H1 (cell line): Measurements from ENCODE around the gene BICDL1. TPM values are rescaled to one million over a fixed set of nuclear protein-coding genes. Genes with fewer than 3 reads are reported as not detected.

ENCODE experiments used
- CTCF ChIA-PET: fragments of 300-600 bp; sonication (Branson Sonifier 250); formaldehyde crosslinking; loops from one replicate; lab custom pipeline; 2021; ENCODE audit not compliant: partially characterized antibody; lab: Charles Lee
- POLR2A ChIA-PET: fragments of 300-600 bp; sonication (Branson Sonifier 250); formaldehyde crosslinking; loops from one replicate; lab custom pipeline; 2021; ENCODE audit warnings: inconsistent platforms; ENCODE audit not compliant: partially characterized antibody; lab: Charles Lee
- DNase-seq, 2 experiments: peaks; one replicate each; pipeline versions ENCODE4 v3.0.0 to v3.0.0-alpha.2; 2010 to 2022; ENCODE audit warnings: low spot score in 2 of 2, low read depth in 1 of 2, mixed read lengths in 1 of 2
- FAIRE-seq: peaks from 2 replicates; lab custom pipeline; 2011; peaks lifted over from hg19 to GRCh38; lab: Jason Lieb, UNC
- H2AFZ ChIP-seq: 2 replicates; pipeline ENCODE4 v1.8.1; 2012; ENCODE audit warnings: low read length, inconsistent platforms
- H2AK5ac ChIP-seq: 2 replicates; pipeline ENCODE4 v1.6.1; 2013; ENCODE audit warnings: low read depth, low read length
- H2BK120ac ChIP-seq: replicated peaks from 2 replicates; pipeline ENCODE3; 2013; ENCODE audit warnings: low read depth, low read length, inconsistent platforms
- H2BK12ac ChIP-seq: 2 replicates; pipeline ENCODE4 v1.6.1; 2013; ENCODE audit warnings: low read depth, low read length
- H2BK15ac ChIP-seq: 2 replicates; pipeline ENCODE4 v1.6.1; 2013; ENCODE audit warnings: low read length
- H2BK20ac ChIP-seq: 2 replicates; pipeline ENCODE4 v1.6.1; 2013; ENCODE audit warnings: low read length
- H2BK5ac ChIP-seq: 2 replicates; pipeline ENCODE4 v1.6.1; 2013; ENCODE audit warnings: low read depth, low read length
- H3K14ac ChIP-seq: 2 replicates; pipeline ENCODE4 v1.6.1; 2013; ENCODE audit warnings: inconsistent platforms; ENCODE audit not compliant: insufficient read length
- H3K18ac ChIP-seq: 2 replicates; pipeline ENCODE4 v1.6.1; 2013; ENCODE audit warnings: low read length; ENCODE audit errors: extremely low read depth
- H3K23ac ChIP-seq: 2 replicates; pipeline ENCODE4 v1.6.1; 2013; ENCODE audit warnings: inconsistent platforms; ENCODE audit not compliant: insufficient read length
- H3K23me2 ChIP-seq: 2 replicates; pipeline ENCODE4 v1.6.1; 2013; ENCODE audit warnings: low read depth, low read length
- H3K27ac ChIP-seq: 2 replicates; pipeline ENCODE4 v1.6.1; 2011; ENCODE audit warnings: low read depth, low read length, inconsistent platforms
- H3K27me3 ChIP-seq, 4 experiments: replicated peaks in 1 of 4; 1 replicate in 1 of 4; 2 replicates in 3 of 4; pipeline versions ENCODE4 v1.6.1 to v1.8.1; 2011 to 2013; ENCODE audit warnings: low read length in 3 of 4, mild to moderate bottlenecking in 3 of 4, inconsistent platforms in 2 of 4, mixed read lengths in 2 of 4, moderate library complexity in 1 of 4; ENCODE audit not compliant: control insufficient read depth in 3 of 4, insufficient read depth in 3 of 4; ENCODE audit errors: extremely low read depth in 1 of 4
- H3K36me3 ChIP-seq, 4 experiments: 2 replicates each; pipeline versions ENCODE4 v1.6.1 to v1.8.1; 2011 to 2013; ENCODE audit warnings: mild to moderate bottlenecking in 4 of 4, low read length in 3 of 4, moderate library complexity in 2 of 4, control low read depth in 1 of 4, inconsistent platforms in 1 of 4; ENCODE audit not compliant: insufficient read depth in 4 of 4, control insufficient read depth in 2 of 4
- H3K4ac ChIP-seq: replicated peaks from 2 replicates; pipeline ENCODE3; 2013; ENCODE audit warnings: low read length, low read depth, mixed read lengths, inconsistent platforms; ENCODE audit not compliant: insufficient read length
- H3K4me1 ChIP-seq, 4 experiments: replicated peaks in 1 of 4; 1 replicate in 1 of 4; 2 replicates in 3 of 4; pipeline versions ENCODE4 v1.6.1 to v1.8.1; 2011 to 2013; ENCODE audit warnings: low read length in 3 of 4, inconsistent platforms in 2 of 4, mixed read lengths in 1 of 4; ENCODE audit not compliant: insufficient read depth in 4 of 4, control insufficient read depth in 3 of 4
- H3K4me2 ChIP-seq, 2 experiments: 2 replicates each; pipeline versions ENCODE4 v1.6.1 to v1.8.1; 2011 to 2013; ENCODE audit warnings: low read depth in 2 of 2, low read length in 2 of 2, control low read depth in 1 of 2, inconsistent platforms in 1 of 2, mild to moderate bottlenecking in 1 of 2; ENCODE audit not compliant: insufficient read depth in 1 of 2
- H3K4me3 ChIP-seq, 4 experiments: fragments of 200-600, 300-600 bp in 1 of 4; sonication (generic), shearing (Covaris generic), sonication (Bioruptor Twin) in 1 of 4; 2 replicates each; pipeline versions ENCODE4 v1.5.1 to v1.8.1; 2011 to 2016; ENCODE audit warnings: low read length in 4 of 4, low read depth in 3 of 4, control low read depth in 2 of 4, inconsistent platforms in 2 of 4, mild to moderate bottlenecking in 2 of 4, mixed read lengths in 1 of 4, moderate library complexity in 1 of 4; ENCODE audit not compliant: insufficient read depth in 2 of 4; ENCODE audit errors: extremely low read depth in 1 of 4
- H3K56ac ChIP-seq: replicated peaks from 2 replicates; pipeline ENCODE3; 2013; ENCODE audit warnings: low read depth, mild to moderate bottlenecking, mixed read lengths, low read length, inconsistent platforms; ENCODE audit not compliant: insufficient read length
- H3K79me1 ChIP-seq: 2 replicates; pipeline ENCODE4 v1.6.1; 2013; ENCODE audit warnings: low read depth, low read length, control low read depth
- H3K79me2 ChIP-seq, 2 experiments: 2 replicates each; pipeline versions ENCODE4 v1.6.1 to v1.8.1; 2012 to 2013; ENCODE audit warnings: low read length in 2 of 2, mild to moderate bottlenecking in 2 of 2, inconsistent platforms in 1 of 2; ENCODE audit not compliant: insufficient read depth in 2 of 2, control insufficient read depth in 1 of 2
- H3K9ac ChIP-seq, 4 experiments: replicated peaks in 1 of 4; 1 replicate in 1 of 4; 2 replicates in 3 of 4; pipeline versions ENCODE4 v1.6.1 to v1.8.1; 2011 to 2013; ENCODE audit warnings: low read depth in 3 of 4, low read length in 3 of 4, control low read depth in 2 of 4, mild to moderate bottlenecking in 2 of 4, moderate library complexity in 2 of 4, inconsistent platforms in 1 of 4; ENCODE audit errors: extremely low read depth in 1 of 4
- H3K9me3 ChIP-seq, 2 experiments: 2 replicates each; pipeline versions ENCODE4 v1.6.1 to v1.8.1; 2012 to 2013; ENCODE audit warnings: mild to moderate bottlenecking in 2 of 2, moderate library complexity in 2 of 2, control low read depth in 1 of 2, inconsistent platforms in 1 of 2, low read depth in 1 of 2, low read length in 1 of 2, mixed read lengths in 1 of 2; ENCODE audit not compliant: insufficient read depth in 2 of 2
- H4K20me1 ChIP-seq, 2 experiments: replicated peaks in 1 of 2; 2 replicates each; pipeline versions ENCODE3 to v1.8.1; 2011 to 2013; ENCODE audit warnings: inconsistent platforms in 2 of 2, low read length in 2 of 2, mild to moderate bottlenecking in 1 of 2; ENCODE audit not compliant: insufficient read depth in 2 of 2, control insufficient read depth in 1 of 2
- H4K5ac ChIP-seq: 2 replicates; pipeline ENCODE4 v1.6.1; 2013; ENCODE audit warnings: low read length, low read depth, mixed read lengths, inconsistent platforms; ENCODE audit not compliant: insufficient read length
- H4K8ac ChIP-seq: 2 replicates; pipeline ENCODE4 v1.8.0; 2013; ENCODE audit warnings: mild to moderate bottlenecking, moderate library complexity, low read length, inconsistent platforms; ENCODE audit not compliant: insufficient read depth; ENCODE audit errors: extremely low read depth
- H4K91ac ChIP-seq: replicated peaks from 2 replicates; pipeline ENCODE3; 2013; ENCODE audit warnings: low read length, mixed read lengths, inconsistent platforms; ENCODE audit not compliant: insufficient read length
- CEBPB ChIP-seq: IDR thresholded peaks from 2 replicates; pipeline ENCODE4 v1.6.1; 2012; ENCODE audit warnings: low read depth, low read length
- KDM4A ChIP-seq: IDR thresholded peaks from one replicate; pipeline ENCODE4 v1.7.1; 2012; ENCODE audit warnings: low read depth, mild to moderate bottlenecking, moderate library complexity, low read length, inconsistent platforms; ENCODE audit not compliant: severe bottlenecking
- NRF1 ChIP-seq: IDR thresholded peaks from 2 replicates; pipeline ENCODE4 v1.6.1; 2011; ENCODE audit warnings: mild to moderate bottlenecking, low read depth, low read length, improper control_type of control experiment
- RNF2 ChIP-seq: fragments of 200-900, 300-1000 bp; sonication (generic); IDR thresholded peaks from 2 replicates; pipeline ENCODE4 v1.7.1; 2016; ENCODE audit warnings: borderline replicate concordance, low read depth, mild to moderate bottlenecking, antibody characterized with exemption, low read length; ENCODE audit not compliant: poor library complexity, severe bottlenecking; ENCODE audit errors: missing control alignments
- TAF7 ChIP-seq: optimal IDR thresholded peaks from 2 replicates; pipeline ENCODE3; 2011; ENCODE audit warnings: low read depth, mild to moderate bottlenecking, inconsistent platforms, low read length, moderate library complexity, borderline replicate concordance
- WGBS, 2 experiments: shearing (Covaris generic) in 1 of 2; methylation state at CpG; one replicate each; pipeline versions ENCODE4 v1.1.6 to v1.1.7; 2013 to 2015; ENCODE audit warnings: low lambda C conversion rate in 2 of 2, mixed read lengths in 2 of 2, inconsistent platforms in 1 of 2, low coverage in 1 of 2, missing lambda C conversion rate in 1 of 2; ENCODE audit not compliant: insufficient replicate concordance in 2 of 2, insufficient coverage in 1 of 2, insufficient read length in 1 of 2; ENCODE audit errors: extremely low coverage in 1 of 2, missing lambda C conversion rate in 1 of 2; 5-methylcytosine and 5-hydroxymethylcytosine counted together
- polyA plus RNA-seq, 7 experiments: library from polyadenylated mRNA; depleted of rRNA in 3 of 7; stranded (reverse) in 5 of 7; unstranded in 2 of 7; fragments of >200 nt in 5 of 7; fragments of 200-250 nt in 2 of 7; gene quantifications; 1 replicate in 5 of 7; 2 replicates in 1 of 7; 4 replicates in 1 of 7; pipeline versions ENCODE4 v1.2.1 to v1.2.3, GENCODE V29; 2011 to 2013; ENCODE audit warnings: missing spikeins in 2 of 7, mixed read lengths in 2 of 7
- total RNA-seq: library from RNA; stranded (reverse); fragmentation: NEBNext Ultra II Directional; extraction: Animal tissue kit (Norgen Biotek cat#: 25700); gene quantifications from 2 replicates; pipeline ENCODE4 v1.2.1, GENCODE V29; 2021
- TF ChIP-seq, protein P1 (sequence below): IDR thresholded peaks from 2 replicates; pipeline ENCODE4 v1.6.1; 2012; ENCODE audit warnings: inconsistent platforms
- TF ChIP-seq, protein P2 (sequence below): IDR thresholded peaks from 2 replicates; pipeline ENCODE4 v1.6.1; 2011; ENCODE audit warnings: low read length, improper control_type of control experiment
- TF ChIP-seq, protein P3 (sequence below), 3 experiments: IDR thresholded peaks; 1 replicate in 2 of 3; 2 replicates in 1 of 3; pipeline versions ENCODE4 v1.5.1 to v1.6.1; 2011; ENCODE audit warnings: low read length in 3 of 3, mild to moderate bottlenecking in 3 of 3, inconsistent platforms in 2 of 3, low read depth in 1 of 3, moderate library complexity in 1 of 3; ENCODE audit not compliant: insufficient read depth in 1 of 3; ENCODE audit errors: control extremely low read depth in 1 of 3

The BICDL1 gene
- total and polyA plus RNA-seq, 2 of the 8 experiments (the other 6 are each of a cell fraction or from before 2014, with no cell fraction given), result 17.2 to 25.9 TPM

DNA sequence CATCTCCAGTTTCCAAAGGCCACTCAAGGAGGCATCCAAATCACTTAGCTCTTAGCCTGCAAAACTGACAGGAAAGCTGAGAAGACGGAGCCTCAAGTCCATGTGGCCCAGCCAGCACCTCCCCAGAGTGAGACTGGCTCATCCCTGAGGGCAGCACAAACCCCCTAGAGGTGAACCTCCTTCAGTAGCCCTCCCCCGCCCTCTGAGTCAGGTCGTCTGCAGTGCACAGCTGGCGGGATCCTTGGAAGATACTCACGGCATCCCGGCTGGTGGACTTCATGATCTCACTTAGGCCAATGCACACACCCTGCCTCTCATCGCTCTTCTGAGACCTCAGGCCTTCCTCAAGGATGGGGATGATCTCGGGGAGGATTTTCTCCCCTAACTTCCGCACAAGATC is 151.6 kb downstream of the BICDL1 start:
- H3K56ac ChIP-seq, result no peak overlapping the region
- no peak overlapping the region for H3K4me2 ChIP-seq
- H2BK20ac ChIP-seq, result no peak overlapping the region
- no peaks in the 10 kb centered on the region; a peak in 1 of 7 replicates for H3K4me1 ChIP-seq
- H4K8ac ChIP-seq, result no peak overlapping the region
- no peaks in the 10 kb centered on the region for H3K27me3 ChIP-seq
- H3K4me3 ChIP-seq, result no peak overlapping the region
- H2BK5ac ChIP-seq, result no peak overlapping the region
- ChIA-PET CTCF (interaction anchor here (0.6 to 1.0 kb wide), 2 partner anchors 9 to 315 kb away, joined by 3 read pairs; no protein-coding TSS in a partner anchor), POLR2A (interaction anchor here (0.8 to 2.1 kb wide), 6 partner anchors 14 to 61 kb away, joined by 3 to 8 read pairs (median 4); partner anchors contain the start of gene RPLP0)
- FAIRE-seq, result no peak
- H2AFZ ChIP-seq, result no peak overlapping the region
- no peak overlapping the region for H4K5ac ChIP-seq
- H3K36me3 ChIP-seq, result peaks cover 74 to 90% (median 84%) of the 10 kb centered on the region in 4 experiments
- H3K79me1 ChIP-seq, result peaks cover 2% of the 10 kb centered on the region
- 89% methylated on average over 9 of the region's 9 CpGs; no CpG with 5 or more reads in 1 of the 2 experiments for WGBS, 2 experiments
- H4K91ac ChIP-seq, result no peak overlapping the region
- no peak overlapping the region for H2BK12ac ChIP-seq
- H3K14ac ChIP-seq, result no peak overlapping the region
- H2AK5ac ChIP-seq, result no peak overlapping the region
- peaks cover 0 to 16% of the 10 kb centered on the region in 2 experiments for H4K20me1 ChIP-seq
- H3K23ac ChIP-seq, result no peak overlapping the region
- H3K23me2 ChIP-seq, result no peaks in the 10 kb centered on the region
- DNase-seq, result no peak
- no peak overlapping the region for H3K27ac ChIP-seq
- no peak overlapping the region for H3K18ac ChIP-seq
- no peak overlapping the region for H2BK15ac ChIP-seq
- no peak overlapping the region for H3K4ac ChIP-seq
- no peaks in the 10 kb centered on the region for H3K9me3 ChIP-seq
- H2BK120ac ChIP-seq, result no peak overlapping the region
- no peak overlapping the region for H3K9ac ChIP-seq
- no peaks in the 10 kb centered on the region for H3K79me2 ChIP-seq
- TF ChIP-seq CEBPB (no peak), NRF1 (no peak), TAF7 (no peak), KDM4A (no peak), RNF2 (no peak)
- TF ChIP-seq, protein P1, sequence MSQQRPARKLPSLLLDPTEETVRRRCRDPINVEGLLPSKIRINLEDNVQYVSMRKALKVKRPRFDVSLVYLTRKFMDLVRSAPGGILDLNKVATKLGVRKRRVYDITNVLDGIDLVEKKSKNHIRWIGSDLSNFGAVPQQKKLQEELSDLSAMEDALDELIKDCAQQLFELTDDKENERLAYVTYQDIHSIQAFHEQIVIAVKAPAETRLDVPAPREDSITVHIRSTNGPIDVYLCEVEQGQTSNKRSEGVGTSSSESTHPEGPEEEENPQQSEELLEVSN, result no peak
- TF ChIP-seq, protein P2, sequence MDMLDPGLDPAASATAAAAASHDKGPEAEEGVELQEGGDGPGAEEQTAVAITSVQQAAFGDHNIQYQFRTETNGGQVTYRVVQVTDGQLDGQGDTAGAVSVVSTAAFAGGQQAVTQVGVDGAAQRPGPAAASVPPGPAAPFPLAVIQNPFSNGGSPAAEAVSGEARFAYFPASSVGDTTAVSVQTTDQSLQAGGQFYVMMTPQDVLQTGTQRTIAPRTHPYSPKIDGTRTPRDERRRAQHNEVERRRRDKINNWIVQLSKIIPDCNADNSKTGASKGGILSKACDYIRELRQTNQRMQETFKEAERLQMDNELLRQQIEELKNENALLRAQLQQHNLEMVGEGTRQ, result no peak
- TF ChIP-seq, protein P3, sequence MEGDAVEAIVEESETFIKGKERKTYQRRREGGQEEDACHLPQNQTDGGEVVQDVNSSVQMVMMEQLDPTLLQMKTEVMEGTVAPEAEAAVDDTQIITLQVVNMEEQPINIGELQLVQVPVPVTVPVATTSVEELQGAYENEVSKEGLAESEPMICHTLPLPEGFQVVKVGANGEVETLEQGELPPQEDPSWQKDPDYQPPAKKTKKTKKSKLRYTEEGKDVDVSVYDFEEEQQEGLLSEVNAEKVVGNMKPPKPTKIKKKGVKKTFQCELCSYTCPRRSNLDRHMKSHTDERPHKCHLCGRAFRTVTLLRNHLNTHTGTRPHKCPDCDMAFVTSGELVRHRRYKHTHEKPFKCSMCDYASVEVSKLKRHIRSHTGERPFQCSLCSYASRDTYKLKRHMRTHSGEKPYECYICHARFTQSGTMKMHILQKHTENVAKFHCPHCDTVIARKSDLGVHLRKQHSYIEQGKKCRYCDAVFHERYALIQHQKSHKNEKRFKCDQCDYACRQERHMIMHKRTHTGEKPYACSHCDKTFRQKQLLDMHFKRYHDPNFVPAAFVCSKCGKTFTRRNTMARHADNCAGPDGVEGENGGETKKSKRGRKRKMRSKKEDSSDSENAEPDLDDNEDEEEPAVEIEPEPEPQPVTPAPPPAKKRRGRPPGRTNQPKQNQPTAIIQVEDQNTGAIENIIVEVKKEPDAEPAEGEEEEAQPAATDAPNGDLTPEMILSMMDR (IDR thresholded peaks at IDR 0.05; ENCODE audit: control extremely low read depth in 1 of 3, insufficient read depth in 1 of 3, low read depth in 1 of 3, low read length in 3 of 3), result no peak
